Prostate gland (tissue), 2 donors: ENCODE data around the gene CDC6. TPM values are rescaled to one million over a fixed set of nuclear protein-coding genes. Genes with fewer than 3 reads are reported as not detected.
A peak's percentile ranks its signal among the peaks of the same experiment; 100 is the strongest.

ENCODE experiments used
- DNase-seq: peaks from one replicate; pipeline ENCODE4 v3.0.0-alpha.2; 2019; ENCODE audit warnings: low spot score
- H3K27ac ChIP-seq, 2 donors: fragments of 200-600 bp; sonication (generic); 2 replicates each; pipeline ENCODE4 v1.5.1; 2017 to 2019
- H3K27me3 ChIP-seq: fragments of 200-600 bp; sonication (generic); replicated peaks from 2 replicates; pipeline ENCODE4 v1.5.1; 2019; ENCODE audit not compliant: insufficient read depth
- H3K36me3 ChIP-seq, 2 donors: fragments of 200-600 bp; sonication (generic); 1 replicate in 1 of 2; 2 replicates in 1 of 2; pipeline versions ENCODE4 v1.5.1 to v1.8.1; 2017 to 2019
- H3K4me1 ChIP-seq: fragments of 200-600 bp; sonication (generic); replicated peaks from 2 replicates; pipeline ENCODE4 v1.5.1; 2019
- H3K4me3 ChIP-seq, 2 donors: fragments of 200-600 bp; sonication (generic); 2 replicates each; pipeline ENCODE4 v1.5.1; 2017 to 2019
- H3K9me3 ChIP-seq: fragments of 200-600 bp; sonication (generic); 2 replicates; pipeline ENCODE4 v1.5.1; 2017
- CTCF ChIP-seq, 4 experiments: fragments of 200-600 bp in 2 of 4; fragments of 450-650 bp in 2 of 4; sonication (generic) in 2 of 4; IDR thresholded peaks; 1 replicate in 3 of 4; 2 replicates in 1 of 4; pipeline ENCODE4 v1.5.1; 2016 to 2019; ENCODE audit warnings: antibody characterized with exemption in 4 of 4, mild to moderate bottlenecking in 2 of 4, moderate library complexity in 2 of 4
- POLR2A ChIP-seq: fragments of 450-650 bp; IDR thresholded peaks from one replicate; pipeline ENCODE4 v1.6.1; 2016; ENCODE audit warnings: antibody characterized with exemption, mild to moderate bottlenecking
- POLR2AphosphoS5 ChIP-seq: sonication (generic); formaldehyde crosslinking; IDR thresholded peaks from one replicate; pipeline ENCODE4 v1.6.1; 2017; ENCODE audit warnings: antibody characterized with exemption
- WGBS: methylation state at CpG from one replicate; pipeline ENCODE4 v1.1.5; 2018; 5-methylcytosine and 5-hydroxymethylcytosine counted together
- intact Hi-C: fragments of 100-400 bp; cut with DNase I; formaldehyde crosslinking; loops from one replicate; pipeline ENCODE4 v1.14.2; 2022
- total RNA-seq, 2 donors: library from RNA; depleted of rRNA; stranded (reverse); fragments of >200 nt; gene quantifications; one replicate each; pipeline ENCODE4 v1.1.0, GENCODE V29; 2016

Gene CDC6
- total RNA-seq, 2 donors from 2014 or later, result 2.1 to 10.3 TPM

GRCh38 chr17:40309949-40310510, 22.4 kb downstream of the CDC6 start:
- H3K36me3 ChIP-seq, result no peaks in the 10 kb centered on the region
- no peak overlapping the region for H3K27ac ChIP-seq
- intact Hi-C loops, result loop anchor here (5.0 to 10.0 kb wide), 2 partner anchors 37 to 105 kb away; partner anchors contain the start of gene TOP2A
- WGBS, result 53% methylated on average over 2 of the region's 2 CpGs
- no peaks in the 10 kb centered on the region for H3K9me3 ChIP-seq
- TF ChIP-seq POLR2AphosphoS5, result no peak
- TF ChIP-seq CTCF (IDR thresholded peaks at IDR 0.05), result no peak
- no peak for TF ChIP-seq POLR2A
- DNase-seq, result no peak
- H3K27me3 ChIP-seq, result no peaks in the 10 kb centered on the region
- peaks cover 28% of the 10 kb centered on the region for H3K4me1 ChIP-seq
- H3K4me3 ChIP-seq, result no peak overlapping the region

GRCh38 chr17:40310882-40311391, 23.3 kb downstream of the CDC6 start:
- H3K9me3 ChIP-seq, result no peaks in the 10 kb centered on the region
- intact Hi-C loops, result loop anchor here (5.0 to 10.0 kb wide), 2 partner anchors 36 to 104 kb away; partner anchors contain the start of gene TOP2A
- H3K4me1 ChIP-seq, result peaks cover 30% of the 10 kb centered on the region
- DNase-seq, result no peak
- no peaks in the 10 kb centered on the region for H3K27me3 ChIP-seq
- H3K4me3 ChIP-seq, result no peak overlapping the region
- no peak for TF ChIP-seq CTCF (IDR thresholded peaks at IDR 0.05)
- no peak for TF ChIP-seq POLR2A
- TF ChIP-seq POLR2AphosphoS5, result no peak
- no peaks in the 10 kb centered on the region for H3K36me3 ChIP-seq
- 33% methylated on average over 7 of the region's 7 CpGs for WGBS
- H3K27ac ChIP-seq, result peak overlapping the region in 1 of 2 donors; percentile 36

- intact Hi-C loops, result loop anchor here (5.0 to 10.0 kb wide), 2 partner anchors 36 to 103 kb away; partner anchors contain the start of gene TOP2A
- peak overlapping the region in 1 of 2 donors; percentile 36 for H3K27ac ChIP-seq
- H3K36me3 ChIP-seq, result no peaks in the 10 kb centered on the region
- 17% methylated on average over 2 of the region's 2 CpGs for WGBS
- no peak for DNase-seq
- peaks cover 33% of the 10 kb centered on the region for H3K4me1 ChIP-seq
- no peak for TF ChIP-seq POLR2A
- TF ChIP-seq CTCF (IDR thresholded peaks at IDR 0.05), result peak in 1 of 4 experiments; percentile 4
- peak; percentile 9 for TF ChIP-seq POLR2AphosphoS5
- no peaks in the 10 kb centered on the region for H3K9me3 ChIP-seq
- no peak overlapping the region for H3K4me3 ChIP-seq
- H3K27me3 ChIP-seq, result no peaks in the 10 kb centered on the region
Measured at GRCh38 chr17:40311575-40311974, 23.9 kb downstream of the CDC6 start.

- no peak for DNase-seq
- Histone ChIP-seq H3K4me1 (peaks cover 34% of the 10 kb centered on the region), H3K9me3 (no peaks in the 10 kb centered on the region), H3K27me3 (no peaks in the 10 kb centered on the region), H3K36me3 (no peaks in the 10 kb centered on the region), H3K4me3 (no peak overlapping the region), H3K27ac (peak overlapping the region; percentile 10 to 36)
- intact Hi-C loops, result loop anchor here (5.0 to 10.0 kb wide), 2 partner anchors 35 to 103 kb away; partner anchors contain the start of gene TOP2A
- TF ChIP-seq POLR2A, result no peak
- no peak for TF ChIP-seq POLR2AphosphoS5
- TF ChIP-seq CTCF (IDR thresholded peaks at IDR 0.05), result no peak
- 36% methylated on average over 7 of the region's 7 CpGs for WGBS
Measured at GRCh38 chr17:40312131-40312731, 24.6 kb downstream of the CDC6 start.
